ENCODE data around the gene MELTF.

The MELTF gene

GRCh38 chr3:197009532-197010019, 20.0 kb downstream of the MELTF start:
- no peaks in the 10 kb centered on the region for H3K9me3 Mint-ChIP-seq
- H3K4me1 Mint-ChIP-seq = peaks cover 9 to 17% of the 10 kb centered on the region in 2 donors
- no peak for ATAC-seq (replicated peaks)
- H3K27me3 Mint-ChIP-seq = peaks cover 15 to 45% of the 10 kb centered on the region in 2 donors
- H3K27ac Mint-ChIP-seq = no peak overlapping the region
- no peak for DNase-seq
- H3K36me3 Mint-ChIP-seq = peaks cover 24 to 25% of the 10 kb centered on the region in 2 donors
- no peak overlapping the region for H3K4me3 Mint-ChIP-seq

DNA sequence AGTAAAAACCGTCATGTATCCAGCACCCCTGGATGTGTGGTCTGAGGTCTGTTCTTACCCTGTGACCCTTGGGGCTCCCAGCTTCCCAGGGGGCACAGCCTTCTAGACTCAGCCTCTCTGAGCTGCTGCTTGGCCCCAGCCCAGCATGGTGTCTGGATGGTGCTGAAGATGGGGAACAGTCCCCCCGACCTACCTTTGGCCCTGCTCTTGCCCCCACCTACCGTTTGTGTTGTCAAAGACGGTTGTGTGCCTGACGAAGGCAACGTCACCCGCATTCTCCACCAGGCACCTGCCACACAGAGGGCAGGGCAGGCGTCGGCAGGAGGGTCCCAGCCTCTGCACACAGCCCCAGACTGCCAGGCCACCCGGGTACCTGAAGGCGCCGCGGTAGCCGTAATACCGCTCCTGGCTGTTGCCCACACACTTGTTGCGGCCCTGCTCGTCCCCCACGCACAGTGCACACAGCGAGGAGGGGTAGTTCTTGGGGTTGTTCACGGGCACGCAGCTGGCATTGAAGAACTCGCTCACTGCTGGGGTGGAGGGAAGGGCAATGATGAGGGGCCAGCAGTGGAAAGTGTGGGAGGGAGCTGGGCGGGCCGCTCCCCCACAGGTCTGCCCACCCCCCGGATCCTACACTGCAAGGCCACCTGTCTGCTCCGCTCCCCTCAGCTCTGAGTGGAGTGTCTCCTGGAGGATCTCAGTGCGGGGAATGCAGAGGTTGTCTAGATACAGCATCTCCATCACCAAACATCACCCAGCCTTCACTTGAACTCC, 21.0 kb downstream of the MELTF start:
- Mint-ChIP-seq H3K27ac (no peak overlapping the region), H3K36me3 (peaks cover 20 to 26% of the 10 kb centered on the region in 2 donors), H3K27me3 (peaks cover 15 to 53% of the 10 kb centered on the region in 2 donors), H3K4me1 (peaks cover 16 to 27% of the 10 kb centered on the region in 2 donors), H3K4me3 (no peak overlapping the region), H3K9me3 (no peaks in the 10 kb centered on the region)
- no peak for DNase-seq
- no peak for ATAC-seq (replicated peaks)

- ATAC-seq (replicated peaks) (no peak), DNase-seq (no peak)
- Mint-ChIP-seq H3K27me3 (peaks cover 15 to 53% of the 10 kb centered on the region in 2 donors), H3K36me3 (peaks cover 20 to 26% of the 10 kb centered on the region in 2 donors), H3K4me3 (no peak overlapping the region), H3K4me1 (peaks cover 17 to 29% of the 10 kb centered on the region in 2 donors), H3K27ac (no peak overlapping the region), H3K9me3 (no peaks in the 10 kb centered on the region)
Observed at GRCh38 chr3:197007953-197008352, 21.7 kb downstream of the MELTF start.

DNA sequence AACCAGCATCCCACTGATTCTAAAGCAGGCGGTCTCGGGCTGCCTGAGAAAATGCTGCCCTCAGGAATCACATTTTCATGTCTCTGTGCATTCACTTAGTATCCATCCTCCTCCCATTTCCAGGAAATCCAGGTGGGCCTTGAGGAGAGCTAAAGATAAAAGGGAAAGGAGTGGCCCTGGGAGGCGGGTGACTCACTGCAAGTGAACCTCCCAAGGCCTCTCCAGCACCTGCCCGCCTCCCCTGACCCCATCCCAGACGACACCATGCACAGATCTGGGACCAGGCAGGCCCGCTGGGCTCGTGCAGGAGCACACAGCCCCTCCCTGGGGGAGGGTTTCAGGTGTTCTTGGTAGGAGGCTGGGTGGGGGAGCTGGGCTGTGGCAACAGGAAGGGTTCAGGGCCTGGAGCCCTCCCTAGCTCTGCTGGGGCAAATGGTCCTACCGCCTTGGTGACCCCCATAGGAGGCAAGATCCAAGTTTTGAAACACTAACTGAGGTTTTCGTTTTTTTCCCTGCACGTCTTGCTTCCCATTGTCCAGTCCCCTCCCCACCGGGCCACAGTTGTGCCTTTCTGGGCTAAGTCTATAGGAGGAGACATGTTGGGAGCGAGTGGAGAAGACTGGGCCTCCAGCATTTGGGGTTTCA, 22.2 kb downstream of the MELTF start:
- no peak for DNase-seq
- Mint-ChIP-seq H3K4me3 (no peak overlapping the region), H3K4me1 (peaks cover 17 to 29% of the 10 kb centered on the region in 2 donors), H3K36me3 (peaks cover 19 to 26% of the 10 kb centered on the region in 2 donors), H3K27me3 (peaks cover 15 to 53% of the 10 kb centered on the region in 2 donors), H3K9me3 (no peaks in the 10 kb centered on the region), H3K27ac (no peak overlapping the region)
- no peak for ATAC-seq (replicated peaks)

- H3K27ac Mint-ChIP-seq = no peak overlapping the region
- H3K4me1 Mint-ChIP-seq = peaks cover 17 to 34% of the 10 kb centered on the region in 2 donors
- H3K36me3 Mint-ChIP-seq = peaks cover 18 to 26% of the 10 kb centered on the region in 2 donors
- no peak for DNase-seq
- ATAC-seq (replicated peaks) = no peak
- H3K27me3 Mint-ChIP-seq = peaks cover 15 to 53% of the 10 kb centered on the region in 2 donors
- no peak overlapping the region for H3K4me3 Mint-ChIP-seq
- no peaks in the 10 kb centered on the region for H3K9me3 Mint-ChIP-seq
Observed at GRCh38 chr3:197006860-197007259, 22.8 kb downstream of the MELTF start.

GRCh38 chr3:197006446-197006845, 23.2 kb downstream of the MELTF start:
- Mint-ChIP-seq H3K4me3 (no peak overlapping the region), H3K4me1 (peaks cover 20 to 38% of the 10 kb centered on the region in 2 donors)

DNA sequence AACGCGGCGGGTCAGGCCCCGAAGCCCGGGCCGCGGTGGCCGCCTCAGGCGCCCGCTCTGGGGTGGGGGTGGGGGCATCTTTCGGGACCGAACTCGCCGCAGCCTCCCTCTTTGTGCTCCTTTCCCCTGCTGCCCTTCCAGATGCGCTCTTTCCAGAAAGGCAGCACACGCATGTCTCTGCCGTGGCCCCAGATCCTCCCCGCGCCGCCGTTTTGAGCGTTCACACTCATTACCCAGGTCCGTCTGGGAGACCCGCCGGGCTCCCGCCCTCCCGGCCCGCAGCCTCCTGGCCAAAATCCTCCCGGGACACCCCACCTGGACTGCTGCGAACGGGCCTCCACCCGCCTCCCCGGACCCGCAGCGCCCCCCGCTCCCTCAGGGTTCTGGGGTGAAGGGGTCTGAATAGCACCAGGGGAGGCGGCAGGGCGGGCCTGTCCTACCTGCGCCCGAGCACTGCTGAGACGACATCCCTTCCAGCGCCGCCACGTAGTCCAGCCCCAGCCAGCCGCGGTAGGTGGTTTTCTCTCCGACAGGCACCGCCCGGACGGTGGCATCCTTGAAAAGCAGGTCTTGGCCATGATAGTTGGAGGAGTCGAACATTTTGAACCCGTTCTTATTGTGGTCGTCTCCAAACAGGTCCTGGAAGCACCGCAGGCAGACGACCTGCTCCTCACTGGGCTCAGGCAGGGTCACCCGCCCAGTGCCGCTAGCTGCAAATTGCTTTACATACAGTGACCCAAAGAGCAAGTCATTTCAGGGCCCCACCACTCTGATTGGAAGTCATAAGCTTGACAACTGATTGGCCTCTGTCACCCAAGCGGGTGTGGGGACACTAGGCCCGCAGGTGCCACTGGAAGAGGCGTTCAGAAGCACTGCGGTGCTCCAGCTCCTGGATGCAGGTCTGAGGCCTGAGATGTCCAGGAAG, 25.9 kb downstream of the MELTF start:
- Mint-ChIP-seq H3K9me3 (no peaks in the 10 kb centered on the region), H3K27ac (peak overlapping the region; percentile 92), H3K36me3 (peaks cover 15 to 21% of the 10 kb centered on the region in 2 donors), H3K4me1 (peaks cover 24 to 39% of the 10 kb centered on the region in 2 donors), H3K4me3 (peak overlapping the region; percentile 86 to 89), H3K27me3 (peaks cover 11 to 38% of the 10 kb centered on the region in 2 donors)
- peak; percentile 10 to 11 for ATAC-seq (replicated peaks)
- DNase-seq = no peak

More at GRCh38 chr3:197006446-197006845, 23.2 kb downstream of the MELTF start:
- no peaks in the 10 kb centered on the region for H3K9me3 Mint-ChIP-seq
- DNase-seq (no peak), ATAC-seq (replicated peaks) (no peak)
- peaks cover 15 to 53% of the 10 kb centered on the region in 2 donors for H3K27me3 Mint-ChIP-seq
- no peak overlapping the region for H3K27ac Mint-ChIP-seq
- peaks cover 18 to 29% of the 10 kb centered on the region in 2 donors for H3K36me3 Mint-ChIP-seq

- Mint-ChIP-seq H3K4me3 (peak overlapping the region in 1 of 2 donors; percentile 86), H3K27ac (peak overlapping the region; percentile 47), H3K27me3 (peaks cover 11 to 35% of the 10 kb centered on the region in 2 donors), H3K9me3 (no peaks in the 10 kb centered on the region), H3K4me1 (peaks cover 24 to 39% of the 10 kb centered on the region in 2 donors), H3K36me3 (peaks cover 13 to 21% of the 10 kb centered on the region in 2 donors)
- peak; percentile 77 for DNase-seq
- ATAC-seq (replicated peaks) = peak; percentile 76 to 77
Observed at GRCh38 chr3:197002701-197003454, 26.7 kb downstream of the MELTF start.

DNA sequence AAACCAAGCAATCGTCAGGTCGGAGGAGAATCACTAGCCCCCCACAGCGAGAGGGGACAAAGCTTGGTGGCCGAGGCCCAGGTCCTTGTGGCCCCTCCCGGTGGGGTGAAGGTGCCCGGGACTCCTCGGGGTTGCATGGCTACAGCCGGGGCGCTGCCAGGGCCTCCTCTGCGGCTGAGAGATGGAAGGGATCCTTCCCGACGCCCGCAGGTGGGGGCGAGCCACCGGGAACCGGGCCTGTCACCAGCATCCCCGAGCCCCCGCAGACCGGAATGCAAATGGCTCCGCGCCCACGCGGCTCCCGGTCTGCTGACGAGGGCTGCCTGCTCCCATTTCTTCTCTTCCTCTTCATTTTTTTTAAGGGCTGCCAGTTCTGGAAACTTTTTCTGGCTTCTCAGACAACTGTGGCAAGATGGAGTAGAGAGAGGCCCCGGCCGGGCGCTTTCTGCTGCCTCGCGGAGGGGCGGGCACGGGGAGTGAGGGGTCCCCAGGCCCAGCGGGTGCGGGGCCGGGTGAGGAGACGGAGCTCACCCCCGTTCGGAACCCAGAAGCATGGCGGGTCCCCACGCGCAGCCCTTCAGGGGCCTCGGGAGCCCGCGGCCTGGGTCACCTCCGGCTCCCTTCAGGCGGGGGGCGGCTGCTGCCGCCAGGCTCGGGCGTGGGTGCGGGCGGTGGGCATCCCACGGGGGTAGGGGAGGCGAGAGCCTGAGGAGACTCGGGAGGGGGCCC, 27.5 kb downstream of the MELTF start:
- H3K27me3 Mint-ChIP-seq = peaks cover 11 to 31% of the 10 kb centered on the region in 2 donors
- no peak for DNase-seq
- peaks cover 13 to 21% of the 10 kb centered on the region in 2 donors for H3K36me3 Mint-ChIP-seq
- peak overlapping the region; percentile 90 for H3K27ac Mint-ChIP-seq
- H3K9me3 Mint-ChIP-seq = no peaks in the 10 kb centered on the region
- H3K4me3 Mint-ChIP-seq = peak overlapping the region; percentile 74 to 79
- peaks cover 24 to 39% of the 10 kb centered on the region in 2 donors for H3K4me1 Mint-ChIP-seq
- peak; percentile 14 to 18 for ATAC-seq (replicated peaks)

DNA sequence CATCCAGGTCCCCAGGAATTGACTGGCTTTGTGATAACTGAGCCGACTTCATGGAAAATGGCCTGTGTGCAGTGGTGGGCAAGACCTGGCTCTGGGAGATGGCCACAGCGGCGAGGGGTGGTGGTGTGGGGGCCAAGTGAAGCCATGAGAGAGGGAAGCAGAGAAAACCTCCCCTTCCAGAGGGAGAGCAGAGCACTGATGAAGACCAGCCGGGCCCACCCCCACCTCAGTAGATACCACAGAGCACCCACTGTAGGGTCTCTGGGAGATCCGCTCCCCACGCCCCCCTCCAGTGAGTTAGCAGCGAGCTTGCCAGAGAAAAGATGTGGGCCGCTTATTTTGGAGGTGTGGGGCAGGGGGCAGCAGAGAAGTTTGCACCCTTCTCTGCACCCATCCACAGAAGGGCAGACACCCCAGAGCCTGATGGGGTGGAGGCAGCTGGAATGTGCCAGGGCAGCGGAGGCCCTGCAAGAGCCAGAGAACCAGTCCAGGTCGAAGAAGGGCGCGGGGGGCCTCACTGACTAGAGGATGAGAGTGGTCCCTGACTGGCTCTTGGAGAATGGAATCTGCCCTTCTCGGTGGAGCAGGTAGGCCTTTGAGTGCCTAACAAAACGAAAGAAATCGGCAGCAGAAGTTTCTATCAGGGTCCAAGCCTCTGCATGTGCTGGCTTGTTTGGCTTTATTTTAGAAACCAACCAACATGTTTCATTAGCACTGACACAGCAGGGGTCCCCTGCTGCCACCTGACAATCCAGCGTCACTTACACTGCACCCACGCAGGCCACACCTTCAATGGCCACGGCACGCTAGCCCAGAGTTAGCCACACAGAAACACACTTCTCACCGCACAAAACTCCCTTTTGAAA, 28.3 kb downstream of the MELTF start:
- peak overlapping the region; percentile 90 for H3K27ac Mint-ChIP-seq
- H3K27me3 Mint-ChIP-seq = peaks cover 11 to 23% of the 10 kb centered on the region in 2 donors
- H3K36me3 Mint-ChIP-seq = peaks cover 13 to 21% of the 10 kb centered on the region in 2 donors
- H3K9me3 Mint-ChIP-seq = no peaks in the 10 kb centered on the region
- ATAC-seq (replicated peaks) (no peak), DNase-seq (no peak)
- peak overlapping the region; percentile 74 to 79 for H3K4me3 Mint-ChIP-seq
- H3K4me1 Mint-ChIP-seq = peaks cover 24 to 39% of the 10 kb centered on the region in 2 donors

DNA sequence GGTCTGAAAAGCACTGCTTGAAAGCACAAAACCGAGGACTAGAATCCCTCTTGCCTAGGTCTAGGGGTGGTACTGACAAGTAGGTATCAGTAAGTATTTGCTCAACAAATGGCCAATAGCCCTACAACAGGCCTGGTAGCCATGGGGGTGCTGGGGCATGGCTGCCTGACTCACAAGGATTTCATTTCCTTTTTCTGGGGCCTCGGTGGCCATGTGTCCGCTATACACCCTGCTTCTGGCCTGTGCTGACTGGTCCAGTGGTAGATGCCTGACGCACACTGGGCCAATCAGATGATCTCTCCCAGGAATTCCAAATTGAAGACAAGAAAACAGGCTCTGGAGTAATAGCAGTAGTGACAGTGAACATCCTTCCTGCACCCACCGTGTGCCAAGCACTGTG, 29.4 kb downstream of the MELTF start:
- H3K36me3 Mint-ChIP-seq = peaks cover 5 to 18% of the 10 kb centered on the region in 2 donors
- H3K4me3 Mint-ChIP-seq = no peak overlapping the region
- DNase-seq = no peak
- peak; percentile 32 to 35 for ATAC-seq (replicated peaks)
- H3K27me3 Mint-ChIP-seq = peaks cover 6 to 14% of the 10 kb centered on the region in 2 donors
- H3K9me3 Mint-ChIP-seq = no peaks in the 10 kb centered on the region
- peaks cover 23 to 35% of the 10 kb centered on the region in 2 donors for H3K4me1 Mint-ChIP-seq
- H3K27ac Mint-ChIP-seq = no peak overlapping the region
